K562 (cell line): ENCODE results near the gene KRTAP23-1. TPM values are rescaled to one million over a fixed set of nuclear protein-coding genes. Genes with fewer than 3 reads are reported as not detected.

Experiments
- ATAC-seq: fragments of 200-7000 bp; cut with Tn5 transposase; 3 replicates; pipeline ENCODE4 v1.9.1; 2020; ENCODE audit warnings: moderate library complexity
- BruUV-seq: library from RNA; stranded (reverse); fragments of 400-500 nt; replicated peaks from 2 replicates; lab custom pipeline; 2021; lab: Mats Ljungman, UMichigan
- CTCF ChIA-PET: fragments of 300-600 bp; formaldehyde crosslinking; extraction: SDS; loops from one replicate; lab custom pipeline; 2021; ENCODE audit warnings: low intra/inter-chr PET ratio; lab: Yijun Ruan, JAX
- POLR2A ChIA-PET: fragments of 300-600, 350-650 bp; sonication (Branson Sonifier 250); formaldehyde crosslinking; extraction: SDS; loops from one replicate; lab custom pipeline; 2021; ENCODE audit warnings: antibody characterized with exemption, inconsistent platforms; lab: Yijun Ruan, JAX
- DNase-seq, 4 experiments: peaks; one replicate each; pipeline versions ENCODE4 v3.0.0 to v3.0.0-alpha.2; 2011 to 2018; ENCODE audit warnings: low spot score in 3 of 4, mixed read lengths in 3 of 4; ENCODE audit errors: extremely low read depth in 1 of 4
- FAIRE-seq: peaks from 2 replicates; lab custom pipeline; 2011; peaks lifted over from hg19 to GRCh38; lab: Jason Lieb, UNC
- H2AFZ ChIP-seq: 2 replicates; pipeline ENCODE4 v1.6.0; 2011; ENCODE audit warnings: low read depth, low read length, control low read depth, inconsistent platforms
- H3K27ac ChIP-seq: fragments of 200-600 bp; 3 replicates; pipeline ENCODE4 v1.8.0; 2011; ENCODE audit warnings: low read depth, mild to moderate bottlenecking, control low read depth, inconsistent platforms, low read length, moderate library complexity, mixed read lengths; ENCODE audit errors: extremely low read depth
- H3K27me3 ChIP-seq, 2 experiments: fragments of 300-600 bp in 1 of 2; 2 replicates in 1 of 2; 3 replicates in 1 of 2; pipeline versions ENCODE4 v1.6.0 to v1.8.0; 2011; ENCODE audit warnings: inconsistent platforms in 2 of 2, low read length in 2 of 2, mild to moderate bottlenecking in 1 of 2, mixed read lengths in 1 of 2, moderate library complexity in 1 of 2; ENCODE audit not compliant: control insufficient read depth in 2 of 2, insufficient read depth in 2 of 2
- H3K36me3 ChIP-seq: fragments of 300-600 bp; 3 replicates; pipeline ENCODE4 v1.8.0; 2011; ENCODE audit warnings: mild to moderate bottlenecking, low read length, inconsistent platforms; ENCODE audit not compliant: control insufficient read depth, insufficient read depth
- H3K4me1 ChIP-seq, 2 experiments: fragments of 200-600 bp in 1 of 2; replicated peaks in 1 of 2; 2 replicates in 1 of 2; 3 replicates in 1 of 2; pipeline versions ENCODE4 v1.5.1 to v1.8.0; 2011; ENCODE audit warnings: inconsistent platforms in 2 of 2, low read length in 2 of 2, mild to moderate bottlenecking in 1 of 2, mixed read lengths in 1 of 2, moderate library complexity in 1 of 2; ENCODE audit not compliant: control insufficient read depth in 2 of 2, insufficient read depth in 2 of 2
- H3K4me2 ChIP-seq: 2 replicates; pipeline ENCODE4 v1.6.1; 2011; ENCODE audit warnings: low read length, control low read depth, inconsistent platforms, mixed read lengths; ENCODE audit not compliant: insufficient read depth
- H3K4me3 ChIP-seq: fragments of 200-600 bp; sonication (generic), shearing (Covaris generic); 2 replicates; pipeline ENCODE4 v1.5.1; 2016; ENCODE audit warnings: control low read depth, inconsistent platforms
- H3K79me2 ChIP-seq: fragments of 200-600 bp; 3 replicates; pipeline ENCODE4 v1.8.0; 2011; ENCODE audit warnings: low read length, inconsistent platforms; ENCODE audit not compliant: control insufficient read depth, insufficient read depth
- H3K9ac ChIP-seq, 2 experiments: 2 replicates each; pipeline versions ENCODE4 v1.6.0 to v1.6.1; 2011; ENCODE audit warnings: low read depth in 2 of 2, low read length in 2 of 2, control low read depth in 1 of 2, inconsistent platforms in 1 of 2, mild to moderate bottlenecking in 1 of 2, mixed read lengths in 1 of 2; ENCODE audit not compliant: insufficient read depth in 1 of 2
- H3K9me1 ChIP-seq: one replicate; pipeline ENCODE4 v1.6.0; 2011; ENCODE audit warnings: inconsistent platforms, mild to moderate bottlenecking, low read length, moderate library complexity; ENCODE audit not compliant: control insufficient read depth, insufficient read depth
- H3K9me3 ChIP-seq: replicated peaks from 2 replicates; pipeline ENCODE4 v1.5.1; 2011; ENCODE audit warnings: low read depth, low read length, inconsistent platforms; ENCODE audit not compliant: control insufficient read depth, insufficient read depth
- H4K20me1 ChIP-seq: replicated peaks from 2 replicates; pipeline ENCODE4 v1.6.1; 2011; ENCODE audit warnings: low read length, inconsistent platforms, mixed read lengths; ENCODE audit not compliant: control insufficient read depth, insufficient read depth
- BMI1 ChIP-seq: fragments of 150-350 bp; IDR thresholded peaks from 2 replicates; pipeline ENCODE4 v1.6.1; 2014; ENCODE audit warnings: low read length
- CCAR2 ChIP-seq: fragments of 200-400 bp; formaldehyde crosslinking; IDR thresholded peaks from 2 replicates; pipeline ENCODE4 v1.6.1; 2017; ENCODE audit warnings: mild to moderate bottlenecking, low read depth, low read length
- CCNT2 ChIP-seq: IDR thresholded peaks from 2 replicates; pipeline ENCODE4 v1.6.1; 2011; ENCODE audit warnings: borderline replicate concordance, low read depth, mild to moderate bottlenecking, moderate library complexity, mixed read lengths, low read length; ENCODE audit not compliant: insufficient read length; ENCODE audit errors: extremely low read depth
- CREB5 ChIP-seq: fragments of 250-450 bp; sonication (Bioruptor Pico); IDR thresholded peaks from 2 replicates; pipeline ENCODE4 v1.5.0; 2020; ENCODE audit warnings: mild to moderate bottlenecking
- DIDO1 ChIP-seq: fragments of 450-650 bp; IDR thresholded peaks from 2 replicates; pipeline ENCODE4 v1.6.1; 2016; ENCODE audit warnings: low read depth, missing biosample characterization, missing genetic modification characterization
- E2F3 ChIP-seq: fragments of 250-450 bp; sonication (Bioruptor Pico); IDR thresholded peaks from 2 replicates; pipeline ENCODE4 v1.4.0; 2020; ENCODE audit warnings: mild to moderate bottlenecking
- HDAC8 ChIP-seq: fragments of 450-650 bp; IDR thresholded peaks from 2 replicates; pipeline ENCODE4 v1.6.1; 2016; ENCODE audit warnings: mild to moderate bottlenecking, missing genetic modification characterization, moderate library complexity, missing compliant biosample characterization
- MCM7 ChIP-seq, 2 experiments: fragments of 450-650 bp; IDR thresholded peaks; 2 replicates each; pipeline ENCODE4 v1.6.1; 2016 to 2018
- PRDM10 ChIP-seq: fragments of 450-650 bp; IDR thresholded peaks from 2 replicates; pipeline ENCODE4 v1.6.1; 2018; ENCODE audit not compliant: partially characterized antibody
- PTRF ChIP-seq: fragments of 450-650 bp; IDR thresholded peaks from 2 replicates; pipeline ENCODE4 v1.6.1; 2016; ENCODE audit warnings: mild to moderate bottlenecking, missing genetic modification characterization, missing compliant biosample characterization
- SMAD2 ChIP-seq: fragments of 150-350 bp; IDR thresholded peaks from 2 replicates; pipeline ENCODE4 v1.6.1; 2014; ENCODE audit warnings: low read depth, mild to moderate bottlenecking, low read length
- SMAD3 ChIP-seq: fragments of 450-650 bp; formaldehyde crosslinking; conservative IDR thresholded peaks from 2 replicates; pipeline ENCODE4 v1.4.0; 2020; ENCODE audit warnings: mild to moderate bottlenecking
- SNIP1 ChIP-seq: fragments of 450-650 bp; IDR thresholded peaks from 2 replicates; pipeline ENCODE4 v1.7.1; 2017; ENCODE audit warnings: low read depth, mild to moderate bottlenecking
- ZBED1 ChIP-seq: IDR thresholded peaks from 2 replicates; pipeline ENCODE4 v1.6.1; 2014
- ZNF41 ChIP-seq: fragments of 250-450 bp; sonication (Bioruptor Pico); conservative IDR thresholded peaks from 2 replicates; pipeline ENCODE4 v1.4.0; 2020; ENCODE audit warnings: mild to moderate bottlenecking
- ZNF77 ChIP-seq: fragments of 250-450 bp; sonication (Bioruptor Pico); IDR thresholded peaks from 2 replicates; pipeline ENCODE4 v1.5.0; 2020
- WGBS: fragments of 100-300 bp; shearing (Covaris generic); methylation state at CpG from one replicate; pipeline ENCODE4 v1.1.6; 2016; ENCODE audit warnings: low coverage, mixed read lengths; ENCODE audit not compliant: insufficient coverage; ENCODE audit errors: missing lambda C conversion rate; 5-methylcytosine and 5-hydroxymethylcytosine counted together
- in situ Hi-C: fragments of 300-500 bp; cut with MboI; formaldehyde crosslinking; loops from 4 replicates; pipeline ENCODE4 v1.15.0; 2018; ENCODE audit warnings: inconsistent platforms, mixed read lengths
- intact Hi-C: fragments of 100-400 bp; cut with micrococcal nuclease; formaldehyde crosslinking; loops from 2 replicates; pipeline ENCODE4 v1.14.2; 2022
- polyA plus RNA-seq, 8 experiments: library from polyadenylated mRNA; depleted of rRNA in 4 of 8; stranded (reverse) in 5 of 8; unstranded in 3 of 8; fragments of >200 nt; fragmentation: Nextera tagmentation in 2 of 8; fragmentation: Illumina TruSeq in 1 of 8; extraction: Ambion mirVana in 2 of 8; extraction: Trizol in 1 of 8; gene quantifications; 2 replicates each; pipeline versions ENCODE4 v1.2.1 to v1.2.3, GENCODE V29; 2011 to 2014; ENCODE audit warnings: inconsistent platforms in 1 of 8, missing spikeins in 1 of 8
- total RNA-seq, 7 experiments: library from RNA; depleted of rRNA in 6 of 7; stranded (reverse); fragments of >200 nt in 6 of 7; fragmentation: Illumina TruSeq in 2 of 7; extraction: Trizol in 2 of 7; gene quantifications; 2 replicates each; pipeline versions ENCODE4 v1.2.1 to v1.2.3, GENCODE V29; 2011 to 2021; ENCODE audit warnings: low replicate concordance in 1 of 7
- TF ChIP-seq, protein P1 (sequence below): fragments of 450-650 bp; formaldehyde crosslinking; IDR thresholded peaks from 2 replicates; pipeline ENCODE4 v1.4.0; 2020; ENCODE audit warnings: mild to moderate bottlenecking, moderate library complexity

KRTAP23-1 gene
- total and polyA plus RNA-seq, 9 of the 15 experiments (the other 6 are each of a cell fraction or from before 2014, with no cell fraction given) = not detected

DNA sequence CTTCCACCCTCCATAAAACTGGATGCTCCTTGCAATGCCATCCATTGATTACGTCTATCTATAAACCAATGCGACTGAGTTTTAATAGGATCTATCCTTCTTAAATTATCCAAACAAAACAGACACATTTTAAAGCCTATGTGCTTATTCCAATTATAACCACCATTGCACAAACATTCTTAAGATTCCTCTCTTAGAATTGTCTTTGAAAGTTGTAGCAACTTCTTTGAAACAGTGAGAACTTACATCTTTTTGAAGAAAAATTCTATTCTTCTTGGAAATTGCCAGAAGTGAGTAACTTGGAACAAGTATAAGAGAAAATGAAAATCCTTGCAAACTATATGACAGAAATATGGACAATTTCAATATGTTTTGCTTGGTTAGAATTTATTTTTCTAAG, 28.2 kb downstream of the KRTAP23-1 start, which contains the start of gene KRTAP26-1:
KRTAP26-1 (minus strand) TSS at position 101 of the 400 bp plus-strand sequence. CDS start 280 bp downstream, outside the sequence.
- POLR2A ChIA-PET = no interaction called here
- Histone ChIP-seq H3K27me3 (no peaks in the 10 kb centered on the region), H3K4me2 (no peak within 1 kb of the TSS), H3K9me1 (no peaks in the 10 kb centered on the region), H3K27ac (no peak within 1 kb of the TSS), H3K4me1 (no peaks in the 10 kb centered on the region), H2AFZ (no peak within 1 kb of the TSS), H3K79me2 (no peaks in the 10 kb centered on the region), H3K9ac (no peak within 1 kb of the TSS), H3K36me3 (no peaks in the 10 kb centered on the region), H3K4me3 (no peak within 1 kb of the TSS), H4K20me1 (no peaks in the 10 kb centered on the region), H3K9me3 (no peaks in the 10 kb centered on the region)
- no peak for ATAC-seq
- TF ChIP-seq SNIP1 (no peak), ZNF77 (CRISPR knock-in tag) (no peak), PTRF (tag) (no peak), ZBED1 (no peak), BMI1 (no peak), SMAD2 (no peak), CREB5 (no peak), CCNT2 (no peak), HDAC8 (tag) (no peak), PRDM10 (no peak), E2F3 (CRISPR knock-in tag) (no peak), DIDO1 (tag) (no peak), CCAR2 (no peak), MCM7 (IDR thresholded peaks at IDR 0.05) (no peak), ZNF41 (no peak), SMAD3 (no peak)
- TF ChIP-seq, protein P1, sequence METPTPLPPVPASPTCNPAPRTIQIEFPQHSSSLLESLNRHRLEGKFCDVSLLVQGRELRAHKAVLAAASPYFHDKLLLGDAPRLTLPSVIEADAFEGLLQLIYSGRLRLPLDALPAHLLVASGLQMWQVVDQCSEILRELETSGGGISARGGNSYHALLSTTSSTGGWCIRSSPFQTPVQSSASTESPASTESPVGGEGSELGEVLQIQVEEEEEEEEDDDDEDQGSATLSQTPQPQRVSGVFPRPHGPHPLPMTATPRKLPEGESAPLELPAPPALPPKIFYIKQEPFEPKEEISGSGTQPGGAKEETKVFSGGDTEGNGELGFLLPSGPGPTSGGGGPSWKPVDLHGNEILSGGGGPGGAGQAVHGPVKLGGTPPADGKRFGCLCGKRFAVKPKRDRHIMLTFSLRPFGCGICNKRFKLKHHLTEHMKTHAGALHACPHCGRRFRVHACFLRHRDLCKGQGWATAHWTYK = no peak
- 2% methylated on average over 2 of the region's 2 CpGs for WGBS
- in situ Hi-C loops (no loop called here), intact Hi-C loops (no loop called here)
- no TSS peak for BruUV-seq
- FAIRE-seq = no peak
- CTCF ChIA-PET = no interaction called here
- DNase-seq = no peak
